ENCODE results near the gene RRP7A. TPM values are rescaled to one million over a fixed set of nuclear protein-coding genes. Genes with fewer than 3 reads are reported as not detected.
A peak's percentile ranks its signal among the peaks of the same experiment; 100 is the strongest.
"Not testable (repeated sequence)": the region's sequence is repeated elsewhere in the genome, so short reads cannot be mapped to it uniquely, and the experiment has no call there.

RRP7A gene
- total RNA-seq, 4 donors from 2014 or later = 20.2 to 27.8 (median 26.8) TPM

DNA sequence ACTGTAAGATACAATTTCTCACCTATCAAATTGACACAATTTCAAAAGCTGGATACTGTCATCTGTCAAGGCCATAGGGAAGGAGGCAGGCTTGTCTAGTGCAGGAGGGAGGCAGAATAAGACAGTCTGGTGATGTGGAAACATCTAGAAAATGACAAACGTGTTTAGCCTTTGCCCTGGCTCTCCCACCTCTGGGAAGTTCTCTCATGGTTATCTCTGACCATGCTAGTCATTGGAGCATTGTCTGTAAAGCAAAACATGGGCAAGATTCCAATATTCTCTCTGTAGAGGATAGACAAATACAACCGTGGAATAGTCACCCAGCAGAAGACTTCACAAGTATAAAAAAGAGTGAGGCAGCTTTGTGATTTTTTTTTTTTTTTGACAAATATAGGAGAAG lies 25.1 kb upstream of the RRP7A start:
- H3K4me1 ChIP-seq = peaks cover 6 to 7% of the 10 kb centered on the region in 2 donors
- intact Hi-C loops (cut with DNase I) = no loop called here
- WGBS, 2 donors = 2 to 4% methylated on average over 2 of the region's 2 CpGs
- TF ChIP-seq, protein P1, sequence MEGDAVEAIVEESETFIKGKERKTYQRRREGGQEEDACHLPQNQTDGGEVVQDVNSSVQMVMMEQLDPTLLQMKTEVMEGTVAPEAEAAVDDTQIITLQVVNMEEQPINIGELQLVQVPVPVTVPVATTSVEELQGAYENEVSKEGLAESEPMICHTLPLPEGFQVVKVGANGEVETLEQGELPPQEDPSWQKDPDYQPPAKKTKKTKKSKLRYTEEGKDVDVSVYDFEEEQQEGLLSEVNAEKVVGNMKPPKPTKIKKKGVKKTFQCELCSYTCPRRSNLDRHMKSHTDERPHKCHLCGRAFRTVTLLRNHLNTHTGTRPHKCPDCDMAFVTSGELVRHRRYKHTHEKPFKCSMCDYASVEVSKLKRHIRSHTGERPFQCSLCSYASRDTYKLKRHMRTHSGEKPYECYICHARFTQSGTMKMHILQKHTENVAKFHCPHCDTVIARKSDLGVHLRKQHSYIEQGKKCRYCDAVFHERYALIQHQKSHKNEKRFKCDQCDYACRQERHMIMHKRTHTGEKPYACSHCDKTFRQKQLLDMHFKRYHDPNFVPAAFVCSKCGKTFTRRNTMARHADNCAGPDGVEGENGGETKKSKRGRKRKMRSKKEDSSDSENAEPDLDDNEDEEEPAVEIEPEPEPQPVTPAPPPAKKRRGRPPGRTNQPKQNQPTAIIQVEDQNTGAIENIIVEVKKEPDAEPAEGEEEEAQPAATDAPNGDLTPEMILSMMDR (IDR thresholded peaks at IDR 0.05) = no peak
- TF ChIP-seq POLR2A (IDR thresholded peaks at IDR 0.05) = no peak
- no peak for DNase-seq
- no peaks in the 10 kb centered on the region for H3K36me3 ChIP-seq
- no peak overlapping the region for H3K27ac ChIP-seq
- no peak overlapping the region for H3K4me3 ChIP-seq (replicated peaks in 1 of 3)
- H3K9me3 ChIP-seq = no peaks in the 10 kb centered on the region
- no peaks in the 10 kb centered on the region for H3K27me3 ChIP-seq

DNA sequence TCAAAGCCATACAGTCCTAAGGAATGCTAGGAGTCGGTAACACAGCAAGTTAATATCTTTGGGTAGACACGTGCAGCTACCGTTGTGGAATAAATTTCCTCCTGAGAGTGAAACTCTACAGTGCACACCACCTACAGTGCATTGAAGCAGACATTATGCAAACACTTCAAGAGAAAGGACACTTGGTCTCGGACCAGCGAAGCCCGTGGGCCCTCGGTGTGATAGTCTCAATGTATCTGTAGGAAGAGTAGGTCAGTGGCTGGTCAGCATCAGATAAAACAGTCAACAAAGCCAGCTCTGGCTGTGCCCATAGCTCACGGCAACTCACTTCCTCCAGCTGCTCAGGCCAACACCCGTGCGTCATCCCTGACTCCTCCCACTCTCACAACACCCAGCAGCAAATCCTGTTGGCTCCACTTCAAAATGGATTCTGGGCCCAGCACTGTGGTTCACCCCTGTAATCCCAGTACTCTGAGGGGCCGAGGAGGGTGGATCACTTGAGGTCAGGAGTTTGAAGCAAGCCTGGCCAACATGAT lies 19.7 kb upstream of the RRP7A start:
- DNase-seq = peak in 1 of 2 donors; percentile 32
- H3K4me3 ChIP-seq (replicated peaks in 1 of 3); H3K36me3 ChIP-seq; intact Hi-C loops (cut with DNase I); H3K27me3 ChIP-seq; H3K9me3 ChIP-seq: not testable (repeated sequence)
- H3K4me1 ChIP-seq = peaks cover 13 to 27% of the 10 kb centered on the region in 2 donors
- WGBS, 2 donors = 10 to 31% methylated on average over 7 to 8 of the region's 11 CpGs
- H3K27ac ChIP-seq = peak overlapping the region in 2 of 3 donors; percentile 56 to 58

DNA sequence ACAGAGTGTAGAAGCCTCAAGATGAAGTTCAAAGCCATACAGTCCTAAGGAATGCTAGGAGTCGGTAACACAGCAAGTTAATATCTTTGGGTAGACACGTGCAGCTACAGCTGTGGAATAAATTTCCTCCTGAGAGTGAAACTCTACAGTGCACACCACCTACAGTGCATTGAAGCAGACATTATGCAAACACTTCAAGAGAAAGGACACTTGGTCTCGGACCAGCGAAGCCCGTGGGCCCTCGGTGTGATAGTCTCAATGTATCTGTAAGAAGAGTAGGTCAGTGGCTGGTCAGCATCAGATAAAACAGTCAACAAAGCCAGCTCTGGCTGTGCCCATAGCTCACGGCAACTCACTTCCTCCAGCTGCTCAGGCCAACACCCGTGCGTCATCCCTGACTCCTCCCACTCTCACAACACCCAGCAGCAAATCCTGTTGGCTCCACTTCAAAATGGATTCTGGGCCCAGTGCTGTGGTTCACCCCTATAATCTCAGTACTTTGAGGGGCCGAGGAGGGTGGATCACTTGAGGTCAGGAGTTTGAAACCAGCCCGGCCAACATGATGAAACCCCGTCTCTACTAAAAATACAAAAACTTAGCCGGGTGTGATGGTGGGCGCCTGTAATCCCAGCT lies 17.7 kb upstream of the RRP7A start:
- intact Hi-C loops (cut with DNase I); H3K4me3 ChIP-seq (replicated peaks in 1 of 3): not testable (repeated sequence)
- DNase-seq = peak; percentile 31 to 43

DNA sequence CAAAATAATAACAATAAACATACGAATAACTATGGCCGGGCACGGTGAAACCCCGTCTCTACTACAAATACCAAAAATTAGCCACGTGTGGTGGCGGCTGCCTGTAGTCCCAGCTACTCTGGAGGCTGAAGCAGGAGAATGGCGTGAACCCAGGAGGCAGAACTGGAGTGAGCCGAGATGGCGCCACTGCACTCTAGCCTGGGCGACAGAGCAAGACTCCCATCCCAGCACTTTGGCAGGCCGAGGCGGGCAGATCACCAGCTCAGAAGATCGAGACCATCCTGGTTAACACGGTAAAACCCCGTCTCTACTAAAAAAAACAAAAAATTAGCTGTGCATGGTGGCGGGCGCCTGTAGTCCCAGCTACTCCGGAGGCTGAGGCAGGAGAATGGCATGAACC lies 17.0 kb upstream of the RRP7A start:
- H3K4me3 ChIP-seq (replicated peaks in 1 of 3); H3K9me3 ChIP-seq; H3K27me3 ChIP-seq; H3K36me3 ChIP-seq; intact Hi-C loops (cut with DNase I): not testable (repeated sequence)
- H3K27ac ChIP-seq = peak overlapping the region in 2 of 3 donors; percentile 20 to 45
- H3K4me1 ChIP-seq = peaks cover 18 to 45% of the 10 kb centered on the region in 2 donors
- 80 to 84% methylated on average over 18 of the region's 18 CpGs for WGBS, 2 donors
- peak in 1 of 2 donors; percentile 27 for DNase-seq

More for the DNA sequence above, 17.7 kb upstream of the RRP7A start:
- peaks cover 18 to 39% of the 10 kb centered on the region in 2 donors for H3K4me1 ChIP-seq
- H3K9me3 ChIP-seq, H3K36me3 ChIP-seq, H3K27me3 ChIP-seq: not testable (repeated sequence)
- peak overlapping the region; percentile 21 to 62 (median 45) for H3K27ac ChIP-seq
- 28 to 29% methylated on average over 13 of the region's 14 CpGs for WGBS, 2 donors

DNA sequence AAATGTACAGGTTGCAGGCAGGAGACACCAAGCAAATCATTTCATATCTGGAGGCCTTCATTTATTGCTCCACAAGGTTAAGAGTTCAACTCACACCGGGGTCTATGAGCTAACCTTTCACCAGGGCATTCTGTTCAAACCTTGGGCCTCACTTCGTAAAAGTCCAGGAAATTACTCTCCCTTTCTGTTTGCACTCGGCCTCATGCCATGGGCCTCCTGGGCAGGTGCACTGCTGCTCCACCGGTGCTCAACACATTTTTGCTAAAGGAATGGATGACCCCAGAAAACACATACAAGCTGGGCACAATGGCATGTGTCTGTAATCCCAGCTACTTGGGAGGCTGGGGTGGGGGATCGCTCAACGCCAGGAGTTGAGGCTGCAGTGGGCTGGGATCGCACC lies 16.6 kb upstream of the RRP7A start:
- TF ChIP-seq POLR2A (IDR thresholded peaks at IDR 0.05) = no peak
- TF ChIP-seq, protein P1 (IDR thresholded peaks at IDR 0.05) = no peak
- DNase-seq = no peak
- no peaks in the 10 kb centered on the region for H3K9me3 ChIP-seq
- peaks cover 18 to 48% of the 10 kb centered on the region in 2 donors for H3K4me1 ChIP-seq
- WGBS, 2 donors = 91 to 95% methylated on average over 7 of the region's 7 CpGs
- intact Hi-C loops (cut with DNase I) = no loop called here
- H3K27ac ChIP-seq = no peak overlapping the region
- no peaks in the 10 kb centered on the region for H3K27me3 ChIP-seq
- no peak overlapping the region for H3K4me3 ChIP-seq (replicated peaks in 1 of 3)
- no peaks in the 10 kb centered on the region for H3K36me3 ChIP-seq

DNA sequence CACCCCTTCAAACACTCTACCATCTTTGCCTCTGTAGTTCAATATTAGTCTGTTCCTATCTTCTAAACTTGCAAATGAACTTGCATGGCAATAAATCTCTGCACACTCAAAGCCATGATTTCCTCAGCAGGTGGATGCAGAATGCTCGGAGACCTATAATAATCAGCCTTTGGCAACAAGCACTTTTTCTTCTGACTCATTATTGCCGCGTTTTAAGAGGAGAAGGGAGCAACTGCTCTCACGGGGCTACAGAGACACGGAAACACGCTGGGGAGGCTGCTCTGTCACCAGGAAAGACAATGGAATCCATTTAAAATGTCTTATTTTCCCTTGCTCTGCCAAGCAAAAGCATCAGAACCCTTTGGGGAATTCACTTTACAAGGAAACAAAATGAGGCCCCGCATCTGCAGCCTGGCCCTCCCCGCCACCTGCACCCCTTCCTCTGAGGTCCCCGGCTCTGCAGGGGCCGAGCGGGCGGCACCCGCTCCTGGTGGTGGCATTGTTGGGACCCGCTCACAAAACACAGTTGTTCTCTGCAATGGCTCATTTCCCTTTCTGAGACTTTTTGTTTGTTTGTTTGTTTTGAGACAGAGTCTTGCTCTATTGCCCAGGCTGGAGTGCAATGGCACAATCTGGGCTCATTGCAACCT lies 15.6 kb upstream of the RRP7A start:
- H3K36me3 ChIP-seq; H3K4me3 ChIP-seq (replicated peaks in 1 of 3); H3K27ac ChIP-seq; DNase-seq; H3K27me3 ChIP-seq; H3K9me3 ChIP-seq; intact Hi-C loops (cut with DNase I): not testable (repeated sequence)
- 67 to 91% methylated on average over 1 to 6 of the region's 14 CpGs for WGBS, 2 donors
- H3K4me1 ChIP-seq = peaks cover 25 to 51% of the 10 kb centered on the region in 2 donors

DNA sequence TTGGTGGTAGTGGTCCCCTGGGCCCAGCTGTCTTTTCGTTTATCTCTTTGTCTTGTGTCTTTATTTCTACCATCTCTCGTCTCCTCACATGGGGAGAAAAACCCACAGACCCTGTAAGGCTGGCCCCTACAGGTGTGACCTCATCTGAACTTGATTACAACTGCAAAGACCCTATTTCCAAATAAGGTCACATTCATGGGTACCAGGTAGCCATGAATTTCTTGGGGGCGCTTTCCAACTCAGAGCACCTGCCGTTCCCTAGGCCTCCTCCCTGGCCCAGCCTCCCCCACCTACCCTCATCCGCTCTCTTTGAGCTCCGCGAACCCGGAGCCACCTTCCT lies 14.0 kb upstream of the RRP7A start:
- TF ChIP-seq POLR2A (IDR thresholded peaks at IDR 0.05) = no peak
- TF ChIP-seq, protein P1 (IDR thresholded peaks at IDR 0.05) = no peak
- Histone ChIP-seq H3K36me3 (no peaks in the 10 kb centered on the region), H3K4me3 (replicated peaks in 1 of 3) (no peak overlapping the region), H3K9me3 (no peaks in the 10 kb centered on the region), H3K27ac (peak overlapping the region in 1 of 3 donors; percentile 28), H3K27me3 (no peaks in the 10 kb centered on the region), H3K4me1 (peaks cover 21 to 44% of the 10 kb centered on the region in 2 donors)
- intact Hi-C loops (cut with DNase I) = no loop called here
- WGBS, 2 donors = 92 to 94% methylated on average over 8 of the region's 8 CpGs
- no peak for DNase-seq

Data from thyroid gland (tissue), 4 donors.